KG1 (cell line): ENCODE results near the gene RNLS.

Experiments
- DNase-seq: peaks from one replicate; lab custom pipeline; 2025; lab: John Stamatoyannopoulos, UW

The RNLS gene

GRCh38 chr10:88474884-88475844 is 108.0 kb downstream of the RNLS start:
- no peak for DNase-seq

DNA sequence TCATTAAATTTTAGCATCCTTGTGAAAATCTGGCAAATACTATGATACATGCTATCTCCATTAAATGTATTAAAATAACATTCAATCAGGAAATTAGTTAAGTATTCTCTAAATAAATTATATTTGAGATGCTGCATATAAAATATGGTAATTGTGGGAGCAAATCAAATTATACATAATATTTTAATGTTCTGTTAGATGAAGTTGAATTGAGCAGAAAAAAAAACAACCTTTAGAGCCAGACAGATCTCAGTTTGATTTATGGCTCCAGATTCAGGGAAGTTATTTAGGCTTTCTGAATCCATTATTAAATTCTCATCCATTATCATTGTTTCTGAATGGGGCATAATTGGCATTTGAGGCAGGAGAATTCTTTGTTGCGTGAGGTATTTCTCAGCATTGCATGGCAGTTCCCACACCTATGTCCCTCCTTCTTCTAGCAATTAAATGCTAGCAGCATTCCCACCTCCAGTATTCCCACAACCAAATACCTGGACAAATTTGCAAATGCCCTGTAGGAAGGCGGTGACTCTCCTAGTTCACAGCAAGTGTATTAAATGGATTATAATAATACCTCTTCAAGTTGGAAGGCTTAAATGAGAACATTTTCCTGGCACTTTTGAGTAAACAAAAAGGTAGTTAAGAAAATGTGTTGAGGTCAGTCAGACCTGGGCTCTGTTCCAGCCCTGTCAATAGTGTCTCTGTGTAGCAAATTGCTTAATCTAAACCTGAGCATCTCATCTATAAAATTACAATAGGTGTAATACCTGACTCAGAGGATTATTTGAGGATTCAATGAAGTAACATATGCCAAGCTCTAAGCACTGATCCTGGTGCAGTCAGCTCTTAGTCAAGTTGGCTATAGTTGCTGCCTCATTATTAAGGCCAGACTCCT is 108.9 kb downstream of the RNLS start:
- DNase-seq, result no peak

- no peak for DNase-seq
Measured at GRCh38 chr10:88472540-88472939, 110.6 kb downstream of the RNLS start.

DNA sequence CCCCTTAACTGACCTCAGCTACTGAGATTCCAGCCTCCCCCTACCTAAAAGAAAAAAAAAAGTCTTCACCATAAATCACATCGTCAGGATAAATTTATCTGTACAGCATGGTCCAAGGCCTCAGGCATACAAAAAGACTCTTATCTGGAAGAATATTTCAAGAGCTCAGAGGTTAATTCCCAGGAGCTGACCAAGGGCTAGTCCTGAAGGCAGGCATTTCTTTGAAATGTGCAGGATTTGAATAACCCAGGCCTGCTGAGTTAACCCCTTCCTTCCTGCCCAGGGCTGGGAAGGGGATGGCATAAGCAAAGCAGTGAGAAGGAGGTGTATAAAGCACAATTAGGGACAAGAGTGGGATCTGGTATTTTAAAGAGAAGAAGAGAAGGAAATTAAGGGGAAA is 111.2 kb downstream of the RNLS start:
- DNase-seq, result no peak

DNA sequence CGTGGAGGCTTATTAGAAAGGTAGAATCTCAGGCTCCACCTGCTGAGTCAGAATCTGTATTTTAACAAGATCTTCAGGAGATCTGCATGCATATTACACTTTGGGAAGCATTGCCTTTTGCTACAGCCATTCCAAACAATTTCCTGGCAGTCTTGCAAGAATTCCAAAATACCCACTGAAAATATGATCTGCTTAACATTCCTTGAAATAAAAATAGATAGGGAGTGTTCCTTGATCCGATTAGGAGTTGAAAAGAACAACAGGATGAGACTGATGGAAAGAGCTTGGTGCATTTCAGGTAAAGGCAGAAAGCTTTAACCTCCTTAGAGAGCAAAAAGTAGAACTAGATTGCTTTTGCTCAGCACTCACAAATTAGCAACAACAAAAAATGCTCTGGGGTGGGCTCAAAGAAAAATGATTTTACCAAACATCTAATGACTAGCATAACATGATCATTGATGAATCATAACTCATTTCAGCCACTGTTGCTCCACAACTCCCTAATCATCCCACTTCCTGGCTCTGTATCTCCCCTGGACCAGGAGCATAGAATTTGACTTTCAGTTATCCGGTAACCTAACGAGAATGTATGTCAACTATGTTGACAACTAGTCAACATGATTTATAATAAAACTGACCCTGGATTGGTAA is 115.2 kb downstream of the RNLS start:
- DNase-seq, result no peak

DNA sequence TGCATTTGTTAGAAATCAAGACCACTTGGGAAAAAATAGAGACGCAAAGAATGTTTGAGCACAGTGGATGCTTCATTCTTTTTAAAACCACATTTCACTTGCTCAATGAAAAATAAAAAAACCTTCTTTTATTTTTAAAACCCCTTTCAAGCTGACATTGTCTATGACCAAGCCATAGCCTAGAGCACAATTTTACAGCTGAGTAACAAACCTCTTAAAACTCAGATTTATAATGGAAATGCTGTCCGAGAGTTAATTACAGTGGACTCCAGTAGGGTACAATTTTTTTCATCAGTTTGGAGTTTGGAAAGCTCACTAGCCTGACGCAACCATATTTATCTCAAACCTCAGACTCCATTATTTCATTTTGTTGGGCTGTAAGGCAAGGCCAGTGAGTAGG is 116.3 kb downstream of the RNLS start:
- DNase-seq, result no peak

DNA sequence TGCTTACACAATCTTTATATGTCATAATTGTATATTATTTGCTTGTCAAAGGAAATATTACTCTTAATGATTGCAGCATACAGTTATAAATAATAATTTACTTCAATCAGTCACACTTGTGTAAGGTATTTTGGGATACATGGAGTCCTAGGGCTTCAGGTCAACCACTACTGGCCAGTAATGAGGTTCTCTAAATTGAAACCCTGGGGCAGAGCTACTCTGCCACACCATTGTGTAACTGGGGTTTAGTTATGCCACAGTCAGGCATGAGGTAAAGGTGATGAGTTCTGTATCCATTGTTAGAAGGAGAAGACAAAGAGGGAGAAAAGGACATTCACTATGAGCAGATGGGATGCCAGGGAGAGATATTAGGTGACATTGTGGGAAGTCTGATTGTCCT is 117.4 kb downstream of the RNLS start:
- no peak for DNase-seq

- DNase-seq, result no peak
Measured at GRCh38 chr10:88463811-88464210, 119.3 kb downstream of the RNLS start.

GRCh38 chr10:88461426-88461825 is 121.7 kb downstream of the RNLS start:
- no peak for DNase-seq

GRCh38 chr10:88459530-88459929 is 123.6 kb downstream of the RNLS start:
- DNase-seq, result no peak

DNA sequence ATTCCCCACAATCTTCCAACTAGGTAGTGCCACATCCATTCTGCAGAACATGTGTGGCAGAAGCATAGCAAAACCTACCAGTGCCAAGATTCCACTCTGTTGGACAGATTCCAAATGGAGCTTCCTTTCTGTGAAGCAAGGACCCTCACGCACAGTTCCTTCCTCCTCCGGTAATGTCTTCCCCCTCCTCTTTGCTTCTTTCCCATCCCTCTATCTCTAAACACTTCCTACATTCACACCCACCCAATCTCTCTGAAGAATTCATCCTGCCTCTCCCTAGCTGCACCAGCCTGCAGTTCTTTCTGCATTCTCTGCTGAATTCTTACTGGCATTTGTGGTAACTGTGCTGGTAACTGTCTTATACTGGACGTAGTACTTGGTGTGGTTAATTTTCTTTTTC is 124.9 kb downstream of the RNLS start:
- DNase-seq, result no peak

DNA sequence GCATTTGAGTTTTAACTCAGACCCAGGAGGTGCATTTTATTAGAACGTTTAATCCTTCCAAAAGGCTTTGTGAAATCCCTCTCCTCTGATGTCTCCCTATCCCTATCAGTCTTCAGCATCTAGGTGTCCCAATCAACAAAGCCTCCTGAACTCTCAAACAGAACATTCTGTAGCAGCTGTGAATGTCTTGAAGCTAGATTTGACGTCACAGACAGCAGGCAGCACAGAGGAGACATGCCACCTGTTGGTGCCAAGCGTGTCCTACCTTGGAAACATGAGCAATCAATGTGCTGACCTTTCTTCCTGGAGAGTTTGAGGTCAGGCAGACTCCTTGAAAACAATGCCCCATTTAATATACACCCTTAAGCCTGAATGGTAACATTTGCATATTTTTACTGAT is 125.5 kb downstream of the RNLS start:
- DNase-seq, result no peak

DNA sequence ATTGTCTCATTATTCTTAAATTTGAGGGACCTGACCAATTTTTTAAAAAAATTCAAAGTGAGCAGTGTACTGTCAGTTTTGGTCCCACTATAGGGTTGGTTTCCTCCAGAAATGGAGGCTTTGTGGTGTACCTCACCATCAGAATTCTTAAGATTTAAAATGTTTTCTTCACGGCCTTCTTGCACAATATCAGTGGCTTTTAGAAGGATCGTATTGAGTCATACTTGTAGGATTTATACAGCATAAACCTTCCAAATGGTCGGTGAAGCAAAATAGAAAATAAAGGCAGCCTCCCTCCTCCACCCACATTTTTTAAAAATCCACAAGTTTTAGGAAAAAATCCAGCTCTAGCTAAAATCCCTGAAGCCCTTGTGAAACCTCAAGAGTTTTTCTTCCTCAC is 126.4 kb downstream of the RNLS start:
- no peak for DNase-seq

DNA sequence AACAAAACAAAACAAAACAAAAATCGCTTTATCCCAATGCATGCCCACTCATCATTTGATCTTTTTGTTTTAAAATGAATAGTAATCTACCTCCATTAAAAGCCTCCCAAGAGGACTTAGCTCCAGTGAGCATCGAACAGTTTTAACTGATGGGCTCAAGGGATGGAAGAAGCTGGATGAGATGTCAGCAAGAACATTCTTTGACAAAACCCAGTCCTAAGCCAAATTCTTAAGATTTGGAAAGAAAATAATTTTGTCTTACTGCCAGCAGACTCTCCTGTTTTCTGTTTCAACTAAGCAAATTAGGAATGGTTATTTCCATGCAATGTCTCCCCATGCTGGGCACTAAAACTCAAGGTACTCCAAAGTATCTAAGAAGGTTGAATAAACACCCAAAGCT is 127.3 kb downstream of the RNLS start:
- DNase-seq, result no peak

- DNase-seq, result no peak
Measured at GRCh38 chr10:88450201-88450600, 132.9 kb downstream of the RNLS start.

DNA sequence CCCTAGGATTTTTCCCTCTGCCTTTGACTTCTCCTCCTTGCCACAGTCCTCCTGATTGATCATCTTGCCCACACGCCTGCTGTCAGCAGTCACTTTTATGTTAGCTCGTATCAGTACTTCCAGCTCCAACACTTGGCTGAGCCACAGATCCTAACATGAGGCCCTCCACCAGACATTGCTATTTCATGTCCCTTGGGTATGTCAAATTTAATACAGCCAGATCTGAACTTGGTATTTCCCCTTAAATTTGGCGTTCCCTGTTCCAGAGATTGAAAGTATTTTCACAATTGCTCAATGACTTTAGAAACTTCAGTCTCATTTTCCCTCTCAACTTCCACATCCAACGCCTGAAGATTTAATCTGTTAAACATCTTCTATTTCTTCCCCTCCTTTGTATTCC is 140.4 kb downstream of the RNLS start:
- no peak for DNase-seq

GRCh38 chr10:88440541-88440940 is 142.6 kb downstream of the RNLS start:
- no peak for DNase-seq

- DNase-seq, result no peak
Measured at GRCh38 chr10:88439932-88440331, 143.2 kb downstream of the RNLS start.

- no peak for DNase-seq
Measured at GRCh38 chr10:88437411-88437810, 145.7 kb downstream of the RNLS start.

DNA sequence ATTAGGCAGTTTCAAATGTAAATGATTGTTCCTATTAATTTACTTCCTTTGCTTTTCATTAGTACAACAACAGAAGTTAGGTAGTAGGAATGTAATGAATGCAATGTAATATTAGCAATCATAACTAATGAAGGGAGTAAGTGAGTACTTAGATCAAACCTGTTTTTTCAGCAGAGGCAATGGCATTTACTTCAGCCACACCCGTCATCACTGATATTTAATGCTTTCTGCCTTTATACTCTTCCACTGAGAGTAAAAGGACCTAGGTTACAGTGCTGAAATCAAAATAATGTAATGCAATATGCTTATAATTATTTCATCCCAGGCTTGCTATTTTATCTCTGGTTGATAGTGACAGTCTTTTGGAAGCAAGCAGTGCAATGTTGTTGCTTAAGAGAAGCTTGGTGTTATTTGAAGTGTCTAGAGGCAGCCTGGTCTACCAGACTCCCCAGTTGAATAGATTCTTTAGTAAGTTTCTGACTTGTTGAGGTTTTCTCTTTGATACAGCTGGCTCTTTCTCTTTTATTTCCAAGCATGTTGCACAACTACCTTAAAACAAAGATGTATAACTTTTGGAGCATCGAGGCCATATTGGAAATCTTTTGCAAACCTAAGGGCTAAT is 149.4 kb downstream of the RNLS start:
- DNase-seq, result no peak

- DNase-seq, result no peak
Measured at GRCh38 chr10:88431103-88431502, 152.0 kb downstream of the RNLS start.

GRCh38 chr10:88428976-88429375 is 154.1 kb downstream of the RNLS start:
- no peak for DNase-seq
